ENCODE data around the gene CDC25B.

- TF ChIP-seq CTCF (IDR thresholded peaks at IDR 0.05; ENCODE audit: extremely low read depth in 1 of 2, insufficient read depth in 1 of 2, low read depth in 1 of 2, low read length in 2 of 2) = no peak
- TF ChIP-seq POLR2A (IDR thresholded peaks at IDR 0.05; ENCODE audit: low read depth, low read length) = no peak
- no peak for TF ChIP-seq POLR2AphosphoS5 (IDR thresholded peaks at IDR 0.05; ENCODE audit: insufficient read depth, low read depth, low read length)
- TF ChIP-seq EZH2 (IDR thresholded peaks at IDR 0.05; ENCODE audit: borderline replicate concordance, low read depth, low read length, severe bottlenecking) = no peak
Observed at GRCh38 chr20:3800256-3800877, 4.3 kb downstream of the CDC25B start.
